GM10266 (cell line): ENCODE measurements around the gene SLC24A4.
A peak's percentile ranks its signal among the peaks of the same experiment; 100 is the strongest.

ENCODE experiments used
- DNase-seq: peaks from one replicate; pipeline ENCODE4 v3.0.0; 2012; ENCODE audit errors: extremely low spot score
- CTCF ChIP-seq: IDR thresholded peaks from 2 replicates; pipeline ENCODE4 v1.5.1; 2012; ENCODE audit warnings: mild to moderate bottlenecking, low read depth; ENCODE audit not compliant: control insufficient read depth, insufficient read depth; ENCODE audit errors: missing control alignments

Gene SLC24A4

GRCh38 chr14:92317511-92317910 is 5.5 kb upstream of the SLC24A4 start:
- no peak for TF ChIP-seq CTCF
- DNase-seq = no peak

DNA sequence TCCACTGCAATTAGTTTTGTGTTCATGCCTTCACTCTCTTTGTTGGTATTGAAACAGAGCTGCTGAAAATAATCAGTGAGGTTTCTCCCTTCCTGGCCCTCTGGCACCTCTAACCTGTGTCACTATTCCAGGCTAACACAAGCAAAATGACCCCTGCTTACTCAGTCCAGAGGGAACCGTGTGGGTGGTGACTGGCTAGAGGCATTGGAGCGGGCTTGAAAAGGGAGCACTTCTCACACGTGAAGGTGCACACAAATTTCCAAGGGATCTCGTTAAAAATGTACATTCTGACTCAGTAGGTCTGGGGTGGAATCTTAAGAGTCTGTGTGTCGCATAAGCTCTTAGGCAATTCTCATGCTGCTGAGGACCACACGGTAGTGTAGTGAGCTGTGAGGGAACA is 1.3 kb upstream of the SLC24A4 start:
- DNase-seq = no peak
- TF ChIP-seq CTCF = no peak

DNA sequence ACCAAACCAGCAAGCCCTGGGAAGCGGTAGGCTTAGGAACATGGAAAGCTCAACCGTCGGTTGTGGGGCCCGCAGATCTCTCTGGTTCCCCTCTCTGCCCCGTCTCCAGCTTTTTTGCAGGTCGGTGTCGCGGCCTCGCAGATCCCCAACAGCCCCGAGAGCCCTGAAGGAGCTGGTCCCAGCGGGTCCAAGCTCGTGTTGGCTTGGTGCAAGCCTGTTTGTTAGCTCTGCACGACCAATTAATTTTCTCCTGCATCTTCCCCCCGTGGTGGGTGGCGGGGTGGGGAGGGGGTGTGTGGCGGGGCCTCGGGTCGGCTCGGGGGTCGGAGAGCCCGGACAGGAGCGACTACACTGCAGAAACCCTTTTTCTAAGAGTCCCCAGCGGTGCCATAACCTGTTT is 449 bp upstream of the SLC24A4 start:
- TF ChIP-seq CTCF = no peak
- no peak for DNase-seq

GRCh38 chr14:92323916-92324818 is 1.2 kb downstream of the SLC24A4 start:
- DNase-seq = peak; percentile 30
- TF ChIP-seq CTCF = no peak

- DNase-seq = no peak
- TF ChIP-seq CTCF = peak; percentile 6
Observed at GRCh38 chr14:92325835-92326234, 2.9 kb downstream of the SLC24A4 start.

DNA sequence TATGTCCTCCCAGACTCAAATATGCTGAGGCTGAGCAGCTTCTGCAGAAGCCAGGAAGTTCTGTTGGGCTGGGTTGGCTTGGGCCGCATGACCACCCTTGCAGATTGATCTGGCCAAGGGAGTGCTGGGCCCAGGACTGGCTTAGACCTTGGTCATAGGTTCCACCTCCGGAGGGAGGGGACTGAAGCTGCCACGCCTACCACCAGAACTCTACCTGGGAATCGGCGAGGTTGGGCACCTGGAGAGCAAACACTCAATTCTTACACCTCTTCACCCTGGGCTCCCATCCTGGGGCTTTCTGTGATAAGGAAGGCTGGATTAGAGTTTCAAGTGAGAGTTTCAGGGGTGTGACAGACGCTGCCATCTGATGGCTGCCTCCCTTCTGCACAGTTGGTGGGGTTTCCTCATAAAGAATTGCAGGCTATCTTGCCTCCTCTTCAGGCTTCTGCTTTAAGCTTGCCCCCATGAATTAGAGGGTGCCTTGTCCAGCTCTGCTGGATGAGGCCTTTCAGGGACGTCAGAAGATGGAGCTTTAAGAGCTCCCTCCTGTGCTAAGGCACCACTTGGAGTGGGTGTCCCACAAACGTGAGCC is 5.8 kb downstream of the SLC24A4 start:
- no peak for DNase-seq
- no peak for TF ChIP-seq CTCF

- no peak for TF ChIP-seq CTCF
- DNase-seq = no peak
Observed at GRCh38 chr14:92334050-92334449, 11.1 kb downstream of the SLC24A4 start.
